T-helper 1 cell treated with Interleukin-12 subunit alpha and Interleukin-12 subunit beta and Interleukin-4 antibody, amounts not matched to agents 30 μg/mL and 1 μg/mL, for 36 hours (primary cell): ENCODE results near the gene TRABD2B.

ENCODE experiments used
- H3K27ac Mint-ChIP-seq: one replicate; pipeline ENCODE4 v1.8.0; 2021; ENCODE audit warnings: mild to moderate bottlenecking, mixed read lengths
- H3K27me3 Mint-ChIP-seq: one replicate; pipeline ENCODE4 v1.8.0; 2021; ENCODE audit warnings: low read depth, mixed read lengths
- H3K36me3 Mint-ChIP-seq: one replicate; pipeline ENCODE4 v1.8.0; 2021; ENCODE audit warnings: low read depth, mixed read lengths
- H3K4me1 Mint-ChIP-seq: one replicate; pipeline ENCODE4 v1.8.0; 2021; ENCODE audit warnings: low read depth, mixed read lengths
- H3K4me3 Mint-ChIP-seq: one replicate; pipeline ENCODE4 v1.8.0; 2021; ENCODE audit warnings: mild to moderate bottlenecking, moderate library complexity, mixed read lengths
- H3K9me3 Mint-ChIP-seq: one replicate; pipeline ENCODE4 v1.8.0; 2021; ENCODE audit warnings: mixed read lengths

TRABD2B gene

GRCh38 chr1:47997289-47998200 lies at the start of gene TRABD2B:
Gene TRABD2B, minus strand, starts transcription at chr1:47997385.
- Mint-ChIP-seq H3K4me3 (peak within 1 kb of the TSS; percentile 71), H3K4me1 (peaks cover 4% of the 10 kb centered on the region), H3K27me3 (peaks cover 50% of the 10 kb centered on the region), H3K36me3 (no peaks in the 10 kb centered on the region), H3K27ac (no peak within 1 kb of the TSS), H3K9me3 (no peaks in the 10 kb centered on the region)

DNA sequence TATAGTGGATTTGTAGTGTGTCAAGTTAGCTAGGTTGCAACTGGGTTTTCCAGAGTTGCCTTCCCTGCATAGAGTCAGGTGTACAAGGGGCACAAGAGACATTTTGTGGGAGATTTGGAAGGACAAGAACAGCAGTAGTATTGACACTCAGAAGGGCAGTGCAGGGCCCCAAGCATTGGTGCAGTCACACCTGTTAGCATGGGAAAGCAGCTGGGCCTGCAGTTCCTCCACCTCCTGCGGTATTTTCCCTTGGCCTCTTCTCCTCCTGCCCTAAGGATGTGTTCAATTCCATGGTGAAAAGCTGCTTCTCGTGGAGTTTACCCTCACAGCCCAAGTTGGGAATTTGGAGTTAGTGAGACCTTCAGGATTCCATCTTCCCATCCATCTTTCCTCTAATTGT lies 47.1 kb upstream of the TRABD2B start:
- Mint-ChIP-seq H3K4me3 (no peak overlapping the region), H3K27me3 (peaks cover 3% of the 10 kb centered on the region), H3K36me3 (no peaks in the 10 kb centered on the region), H3K9me3 (no peaks in the 10 kb centered on the region), H3K27ac (no peak overlapping the region), H3K4me1 (no peaks in the 10 kb centered on the region)

DNA sequence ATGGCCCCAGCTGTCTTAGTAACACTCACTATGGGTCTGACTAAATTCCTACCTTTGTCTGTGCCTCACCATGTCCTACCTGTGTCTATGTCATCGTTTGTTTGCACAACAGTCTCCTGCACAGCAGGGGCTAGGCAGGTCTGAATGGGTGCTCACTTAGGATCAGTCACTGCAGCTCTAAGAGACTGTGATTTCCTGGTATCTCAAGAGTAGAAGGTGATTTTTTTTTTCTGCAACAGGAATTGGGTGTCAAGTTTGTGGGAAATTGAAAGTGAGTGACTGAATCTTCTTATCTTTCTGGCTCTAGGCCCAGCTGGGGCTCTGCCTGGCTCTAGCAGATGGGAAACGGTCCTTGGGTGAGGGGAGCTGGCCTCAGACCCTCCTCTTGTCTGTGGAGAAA lies 46.4 kb upstream of the TRABD2B start:
- Mint-ChIP-seq H3K4me1 (no peaks in the 10 kb centered on the region), H3K27me3 (peaks cover 3% of the 10 kb centered on the region), H3K36me3 (no peaks in the 10 kb centered on the region), H3K9me3 (no peaks in the 10 kb centered on the region), H3K4me3 (no peak overlapping the region), H3K27ac (no peak overlapping the region)

GRCh38 chr1:48040154-48040553 lies 43.0 kb upstream of the TRABD2B start:
- H3K36me3 Mint-ChIP-seq, result no peaks in the 10 kb centered on the region
- no peaks in the 10 kb centered on the region for H3K27me3 Mint-ChIP-seq
- no peaks in the 10 kb centered on the region for H3K9me3 Mint-ChIP-seq
- H3K27ac Mint-ChIP-seq, result no peak overlapping the region
- no peaks in the 10 kb centered on the region for H3K4me1 Mint-ChIP-seq
- no peak overlapping the region for H3K4me3 Mint-ChIP-seq

- no peaks in the 10 kb centered on the region for H3K4me1 Mint-ChIP-seq
- no peaks in the 10 kb centered on the region for H3K9me3 Mint-ChIP-seq
- no peak overlapping the region for H3K4me3 Mint-ChIP-seq
- no peaks in the 10 kb centered on the region for H3K27me3 Mint-ChIP-seq
- no peak overlapping the region for H3K27ac Mint-ChIP-seq
- H3K36me3 Mint-ChIP-seq, result no peaks in the 10 kb centered on the region
These were observed 42.2 kb upstream of the TRABD2B start for GRCh38 chr1:48039088-48040054.

- H3K27me3 Mint-ChIP-seq, result no peaks in the 10 kb centered on the region
- H3K9me3 Mint-ChIP-seq, result no peaks in the 10 kb centered on the region
- H3K4me1 Mint-ChIP-seq, result no peaks in the 10 kb centered on the region
These were observed 41.1 kb upstream of the TRABD2B start for GRCh38 chr1:48038270-48038767.

GRCh38 chr1:48036710-48037355 lies 39.6 kb upstream of the TRABD2B start:
- H3K27ac Mint-ChIP-seq, result no peak overlapping the region
- no peaks in the 10 kb centered on the region for H3K36me3 Mint-ChIP-seq
- H3K9me3 Mint-ChIP-seq, result no peaks in the 10 kb centered on the region
- H3K4me3 Mint-ChIP-seq, result no peak overlapping the region
- no peaks in the 10 kb centered on the region for H3K27me3 Mint-ChIP-seq
- no peaks in the 10 kb centered on the region for H3K4me1 Mint-ChIP-seq

More at GRCh38 chr1:48038270-48038767, 41.1 kb upstream of the TRABD2B start:
- Mint-ChIP-seq H3K27ac (no peak overlapping the region), H3K4me3 (no peak overlapping the region), H3K36me3 (no peaks in the 10 kb centered on the region)

DNA sequence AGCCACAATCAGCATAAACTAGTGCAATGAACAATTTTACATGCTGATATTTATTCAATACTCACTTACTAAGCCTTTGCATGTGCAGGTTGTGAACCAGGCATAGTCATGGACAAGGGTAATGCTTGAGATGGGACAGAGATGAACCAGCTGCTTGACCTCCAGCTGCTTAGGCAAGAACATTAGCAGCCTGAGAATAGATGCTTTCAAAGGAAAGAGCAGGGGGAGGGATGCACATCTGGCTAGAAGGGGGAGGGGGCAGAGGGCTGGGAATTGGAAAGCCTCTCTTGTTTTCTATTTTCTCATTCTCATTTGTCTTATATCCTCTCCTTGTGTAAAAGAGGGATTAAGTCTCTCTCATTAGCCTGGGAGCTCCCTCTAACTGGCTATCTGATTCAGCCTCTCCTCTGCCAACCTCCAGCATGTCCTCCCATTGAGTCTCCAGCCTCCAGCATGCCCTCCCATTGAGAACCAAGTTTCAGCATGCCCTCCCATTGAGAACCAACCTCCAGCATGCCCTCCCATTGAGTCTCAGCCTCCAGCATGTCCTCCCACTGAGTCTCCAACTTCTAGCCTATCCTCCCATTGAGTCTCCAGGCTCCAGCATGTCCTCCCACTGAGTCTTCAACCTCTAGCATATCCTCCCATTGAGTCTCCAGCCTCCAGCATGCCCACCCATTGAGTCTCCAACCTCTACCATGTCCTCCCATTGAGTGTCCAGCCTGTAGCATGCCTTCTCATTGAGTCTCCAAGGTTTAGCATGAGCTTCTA lies 38.4 kb upstream of the TRABD2B start:
- Mint-ChIP-seq H3K27me3 (no peaks in the 10 kb centered on the region), H3K4me3 (no peak overlapping the region), H3K4me1 (no peaks in the 10 kb centered on the region), H3K27ac (no peak overlapping the region), H3K36me3 (no peaks in the 10 kb centered on the region), H3K9me3 (no peaks in the 10 kb centered on the region)

GRCh38 chr1:48033495-48034045 lies 36.4 kb upstream of the TRABD2B start:
- Mint-ChIP-seq H3K4me3 (no peak overlapping the region), H3K27me3 (no peaks in the 10 kb centered on the region), H3K36me3 (no peaks in the 10 kb centered on the region), H3K4me1 (no peaks in the 10 kb centered on the region), H3K27ac (no peak overlapping the region), H3K9me3 (no peaks in the 10 kb centered on the region)

GRCh38 chr1:48031676-48032075 lies 34.5 kb upstream of the TRABD2B start:
- no peaks in the 10 kb centered on the region for H3K36me3 Mint-ChIP-seq

DNA sequence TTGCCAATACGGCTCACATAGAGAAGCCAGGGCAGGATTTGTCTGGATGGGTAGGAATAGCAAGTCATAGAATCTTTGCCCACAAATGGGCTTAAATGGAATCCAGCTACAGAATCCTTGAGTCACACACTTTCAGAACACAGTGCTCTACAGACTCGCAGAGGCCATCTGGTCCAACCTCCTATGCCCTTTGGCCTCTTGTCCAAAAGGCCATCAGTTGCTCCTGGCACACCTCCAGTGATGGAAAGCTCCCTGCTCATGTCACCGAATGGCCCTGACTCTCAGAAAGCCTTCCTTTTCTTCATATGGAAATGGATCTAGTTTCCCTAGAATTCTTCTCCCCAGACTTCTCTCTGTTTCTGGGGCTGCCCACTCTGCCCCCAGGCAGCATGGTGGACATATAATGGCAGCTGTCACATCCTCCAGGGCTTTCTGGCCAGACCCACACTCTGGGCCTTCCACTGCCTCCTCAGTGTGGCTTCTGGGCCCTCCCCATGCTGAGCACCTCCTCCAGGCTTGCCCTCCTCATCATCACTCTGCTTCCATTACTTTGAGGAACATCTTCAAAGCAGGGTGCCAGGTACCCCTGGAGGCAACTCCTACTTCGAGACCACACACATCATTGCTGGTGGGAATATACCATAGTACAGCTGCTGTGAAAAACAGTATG lies 33.6 kb upstream of the TRABD2B start:
- Mint-ChIP-seq H3K36me3 (no peaks in the 10 kb centered on the region), H3K27me3 (no peaks in the 10 kb centered on the region), H3K4me3 (no peak overlapping the region)

More at GRCh38 chr1:48031676-48032075, 34.5 kb upstream of the TRABD2B start:
- H3K27me3 Mint-ChIP-seq, result no peaks in the 10 kb centered on the region
- H3K27ac Mint-ChIP-seq, result no peak overlapping the region
- H3K4me3 Mint-ChIP-seq, result no peak overlapping the region
- no peaks in the 10 kb centered on the region for H3K4me1 Mint-ChIP-seq
- no peaks in the 10 kb centered on the region for H3K9me3 Mint-ChIP-seq

DNA sequence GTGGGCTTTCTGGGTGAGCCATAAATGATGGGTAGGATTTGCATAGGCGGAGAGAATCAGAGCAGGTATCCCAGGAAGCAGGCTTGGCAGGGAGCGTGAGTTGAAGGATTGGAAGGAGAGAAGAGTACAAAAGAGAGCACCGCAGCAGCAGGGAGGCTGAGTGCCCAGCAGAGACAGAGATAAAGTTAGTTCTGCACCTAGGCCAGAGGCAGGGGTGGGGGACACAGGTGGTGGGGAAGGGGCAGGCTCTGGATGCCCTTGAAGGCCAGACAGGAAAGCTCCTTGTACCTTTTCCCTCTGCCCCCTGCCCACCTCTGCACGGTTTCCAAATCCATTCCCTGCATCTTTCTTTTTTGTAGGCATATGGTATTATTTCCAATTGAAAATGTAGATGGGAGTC lies 33.0 kb upstream of the TRABD2B start:
- Mint-ChIP-seq H3K27ac (no peak overlapping the region), H3K4me3 (no peak overlapping the region)

More for the DNA sequence above, 33.6 kb upstream of the TRABD2B start:
- Mint-ChIP-seq H3K27ac (no peak overlapping the region), H3K4me1 (no peaks in the 10 kb centered on the region), H3K9me3 (no peaks in the 10 kb centered on the region)

More for the DNA sequence above, 33.0 kb upstream of the TRABD2B start:
- Mint-ChIP-seq H3K4me1 (no peaks in the 10 kb centered on the region), H3K9me3 (no peaks in the 10 kb centered on the region), H3K27me3 (no peaks in the 10 kb centered on the region), H3K36me3 (no peaks in the 10 kb centered on the region)
